Progenitor cell of endocrine pancreas (in vitro differentiated cells): ENCODE data around the gene ADCY5. TPM values are rescaled to one million over a fixed set of nuclear protein-coding genes. Genes with fewer than 3 reads are reported as not detected.

ENCODE experiments used
- DNase-seq: peaks from one replicate; pipeline ENCODE4 v3.0.0; 2021; ENCODE audit warnings: low spot score; ENCODE audit not compliant: unreplicated experiment
- H3K27ac Mint-ChIP-seq: 2 replicates; pipeline ENCODE4 v1.8.0; 2021; ENCODE audit warnings: mild to moderate bottlenecking, moderate library complexity, mixed read lengths
- H3K27me3 Mint-ChIP-seq: 2 replicates; pipeline ENCODE4 v1.8.0; 2021; ENCODE audit warnings: mixed read lengths
- H3K36me3 Mint-ChIP-seq: 2 replicates; pipeline ENCODE4 v1.8.0; 2022; ENCODE audit warnings: mixed read lengths; ENCODE audit not compliant: insufficient read depth
- H3K4me1 Mint-ChIP-seq: 2 replicates; pipeline ENCODE4 v1.8.0; 2021; ENCODE audit warnings: low read depth, mixed read lengths
- H3K4me3 Mint-ChIP-seq: 2 replicates; pipeline ENCODE4 v1.8.0; 2021; ENCODE audit warnings: low read depth, mild to moderate bottlenecking, moderate library complexity, mixed read lengths
- H3K9me3 Mint-ChIP-seq: 2 replicates; pipeline ENCODE4 v1.8.0; 2021; ENCODE audit warnings: low read depth, mixed read lengths
- CTCF ChIP-seq: fragments of 200-600 bp; sonication (generic); IDR thresholded peaks from one replicate; pipeline ENCODE4 v1.5.0; 2021; ENCODE audit warnings: antibody characterized with exemption, mild to moderate bottlenecking; ENCODE audit not compliant: unreplicated experiment
- total RNA-seq: library from RNA; stranded (reverse); gene quantifications from 2 replicates; pipeline ENCODE4 v1.2.1, GENCODE V29; 2021

ADCY5 gene
- total RNA-seq, 1 donor from 2014 or later = 33.8 TPM

- TF ChIP-seq CTCF = no peak
- no peak for DNase-seq
- no peak overlapping the region for H3K27ac Mint-ChIP-seq
- H3K36me3 Mint-ChIP-seq = peaks cover 19% of the 10 kb centered on the region
- no peaks in the 10 kb centered on the region for H3K9me3 Mint-ChIP-seq
- H3K4me1 Mint-ChIP-seq = no peaks in the 10 kb centered on the region
- no peak overlapping the region for H3K4me3 Mint-ChIP-seq
- H3K27me3 Mint-ChIP-seq = no peaks in the 10 kb centered on the region
These were observed 152.6 kb downstream of the ADCY5 start for GRCh38 chr3:123296261-123296660.

- Mint-ChIP-seq H3K9me3 (no peaks in the 10 kb centered on the region), H3K36me3 (peaks cover 19% of the 10 kb centered on the region), H3K4me3 (no peak overlapping the region), H3K4me1 (no peaks in the 10 kb centered on the region), H3K27ac (no peak overlapping the region), H3K27me3 (no peaks in the 10 kb centered on the region)
- no peak for TF ChIP-seq CTCF
- no peak for DNase-seq
These were observed 153.0 kb downstream of the ADCY5 start for GRCh38 chr3:123295901-123296250.

- Mint-ChIP-seq H3K27ac (no peak overlapping the region), H3K4me1 (no peaks in the 10 kb centered on the region), H3K27me3 (no peaks in the 10 kb centered on the region), H3K4me3 (no peak overlapping the region), H3K9me3 (no peaks in the 10 kb centered on the region), H3K36me3 (peaks cover 20% of the 10 kb centered on the region)
- TF ChIP-seq CTCF = no peak
- DNase-seq = no peak
These were observed 153.6 kb downstream of the ADCY5 start for GRCh38 chr3:123295171-123295900.

GRCh38 chr3:123294296-123294938, 154.5 kb downstream of the ADCY5 start:
- no peaks in the 10 kb centered on the region for H3K27me3 Mint-ChIP-seq
- H3K36me3 Mint-ChIP-seq = peaks cover 26% of the 10 kb centered on the region
- no peaks in the 10 kb centered on the region for H3K9me3 Mint-ChIP-seq
- no peak overlapping the region for H3K4me3 Mint-ChIP-seq
- H3K4me1 Mint-ChIP-seq = no peaks in the 10 kb centered on the region
- no peak for DNase-seq
- no peak for TF ChIP-seq CTCF
- H3K27ac Mint-ChIP-seq = no peak overlapping the region

GRCh38 chr3:123292321-123293310, 156.3 kb downstream of the ADCY5 start:
- H3K9me3 Mint-ChIP-seq = no peaks in the 10 kb centered on the region
- H3K4me1 Mint-ChIP-seq = no peaks in the 10 kb centered on the region
- H3K4me3 Mint-ChIP-seq = no peak overlapping the region
- TF ChIP-seq CTCF = no peak
- no peaks in the 10 kb centered on the region for H3K27me3 Mint-ChIP-seq
- DNase-seq = no peak
- peaks cover 26% of the 10 kb centered on the region for H3K36me3 Mint-ChIP-seq
- peak overlapping the region; percentile 10 for H3K27ac Mint-ChIP-seq
